Measurements from ENCODE around the gene NUDT5. TPM values are rescaled to one million over a fixed set of nuclear protein-coding genes. Genes with fewer than 3 reads are reported as not detected.
"Not testable (repeated sequence)": the region's sequence is repeated elsewhere in the genome, so short reads cannot be mapped to it uniquely, and the experiment has no call there.

Gene NUDT5
- total and polyA plus RNA-seq, 5 donors from 2014 or later = 38.1 to 103 (median 81.8) TPM

GRCh38 chr10:12235116-12235694, 39.5 kb upstream of the NUDT5 start:
- ATAC-seq (ENCODE audit: low read depth in 2 of 2) (no peak), DNase-seq (no peak)
- Histone ChIP-seq H3K27ac (ENCODE audit: insufficient read depth, low read length, poor library complexity, severe bottlenecking) (no peak overlapping the region), H3K27me3 (ENCODE audit: control insufficient read depth, insufficient read depth, low read length) (no peaks in the 10 kb centered on the region), H3K4me1 (ENCODE audit: control insufficient read depth, insufficient read depth, low read length, poor library complexity, severe bottlenecking) (no peaks in the 10 kb centered on the region), H3K4me3 (ENCODE audit: low read depth, low read length) (no peak overlapping the region), H3K9me3 (ENCODE audit: control insufficient read depth in 2 of 2, low read length in 2 of 2) (no peaks in the 10 kb centered on the region), H3K36me3 (ENCODE audit: control insufficient read depth, insufficient read depth, low read length) (peaks cover 74% of the 10 kb centered on the region)
- no peaks in the 10 kb centered on the region for H3K27me3 Mint-ChIP-seq
- H3K4me3 Mint-ChIP-seq = no peak overlapping the region
- no peak overlapping the region for H3K27ac Mint-ChIP-seq
- H3K9me3 Mint-ChIP-seq = no peaks in the 10 kb centered on the region
- peaks cover 49% of the 10 kb centered on the region for H3K36me3 Mint-ChIP-seq
- H3K4me1 Mint-ChIP-seq = peaks cover 0 to 6% (median 4%) of the 10 kb centered on the region in 4 donors

DNA sequence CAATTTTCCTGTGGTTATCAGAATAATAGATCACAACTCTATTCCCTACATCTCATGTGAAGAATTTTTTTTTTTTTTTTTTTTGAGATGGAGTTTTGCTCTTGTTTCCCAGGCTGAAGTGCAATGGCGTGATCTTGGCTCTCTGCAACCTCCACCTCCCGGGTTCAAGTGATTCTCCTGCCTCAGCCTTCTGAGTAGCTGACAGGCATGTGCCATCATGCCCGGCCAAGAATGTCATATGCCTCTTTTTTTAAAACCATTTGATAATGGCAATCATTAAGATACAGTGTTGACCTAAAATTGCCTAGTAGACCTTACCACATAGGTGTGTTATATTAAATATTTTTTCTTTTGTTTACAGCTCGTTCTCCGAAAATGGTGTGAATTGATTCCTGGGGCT, 39.0 kb upstream of the NUDT5 start:
- DNase-seq; H3K4me3 ChIP-seq (ENCODE audit: low read depth, low read length); H3K4me3 Mint-ChIP-seq; H3K27ac ChIP-seq (ENCODE audit: insufficient read depth, low read length, poor library complexity, severe bottlenecking); H3K4me1 Mint-ChIP-seq; H3K9me3 ChIP-seq (ENCODE audit: control insufficient read depth in 2 of 2, low read length in 2 of 2); H3K27me3 ChIP-seq (ENCODE audit: control insufficient read depth, insufficient read depth, low read length); H3K9me3 Mint-ChIP-seq; ATAC-seq (ENCODE audit: low read depth in 2 of 2); H3K27me3 Mint-ChIP-seq; H3K27ac Mint-ChIP-seq; H3K4me1 ChIP-seq (ENCODE audit: control insufficient read depth, insufficient read depth, low read length, poor library complexity, severe bottlenecking): not testable (repeated sequence)
- peaks cover 50% of the 10 kb centered on the region for H3K36me3 Mint-ChIP-seq
- H3K36me3 ChIP-seq (ENCODE audit: control insufficient read depth, insufficient read depth, low read length) = peaks cover 78% of the 10 kb centered on the region

GRCh38 chr10:12228851-12229250, 33.2 kb upstream of the NUDT5 start:
- Mint-ChIP-seq H3K4me1 (peaks cover 0 to 11% (median 6%) of the 10 kb centered on the region in 4 donors), H3K4me3 (no peak overlapping the region), H3K9me3 (peaks cover 0 to 2% (median 0%) of the 10 kb centered on the region in 7 donors), H3K27ac (peak overlapping the region in 1 of 3 donors; percentile 56), H3K27me3 (no peaks in the 10 kb centered on the region), H3K36me3 (peaks cover 40% of the 10 kb centered on the region)
- Histone ChIP-seq H3K9me3 (ENCODE audit: control insufficient read depth in 2 of 2, low read length in 2 of 2) (no peaks in the 10 kb centered on the region), H3K4me3 (ENCODE audit: low read depth, low read length) (no peak overlapping the region), H3K27me3 (ENCODE audit: control insufficient read depth, insufficient read depth, low read length) (no peaks in the 10 kb centered on the region), H3K27ac (ENCODE audit: insufficient read depth, low read length, poor library complexity, severe bottlenecking) (no peak overlapping the region), H3K4me1 (ENCODE audit: control insufficient read depth, insufficient read depth, low read length, poor library complexity, severe bottlenecking) (no peaks in the 10 kb centered on the region), H3K36me3 (ENCODE audit: control insufficient read depth, insufficient read depth, low read length) (peaks cover 59% of the 10 kb centered on the region)
- ATAC-seq (ENCODE audit: low read depth in 2 of 2) (no peak), DNase-seq (no peak)

DNA sequence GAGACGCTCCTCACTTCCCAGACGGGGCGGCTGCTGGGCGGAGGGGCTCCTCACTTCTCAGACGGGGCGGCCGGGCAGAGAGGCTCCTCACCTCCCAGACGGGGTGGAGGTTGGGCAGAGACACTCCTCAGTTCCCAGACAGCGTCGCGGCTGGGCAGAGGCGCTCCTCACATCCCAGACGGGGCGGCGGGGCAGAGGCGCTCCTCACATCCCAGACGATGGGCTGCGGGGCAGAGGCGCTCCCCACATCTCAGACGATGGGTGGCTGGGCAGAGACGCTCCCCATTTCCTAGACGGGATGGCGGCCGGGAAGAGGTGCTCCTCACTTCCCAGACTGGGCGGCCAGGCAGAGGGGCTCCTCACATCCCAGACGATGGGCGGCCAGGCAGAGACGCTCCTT, 30.7 kb upstream of the NUDT5 start:
- peaks cover 53% of the 10 kb centered on the region for H3K36me3 ChIP-seq (ENCODE audit: control insufficient read depth, insufficient read depth, low read length)

DNA sequence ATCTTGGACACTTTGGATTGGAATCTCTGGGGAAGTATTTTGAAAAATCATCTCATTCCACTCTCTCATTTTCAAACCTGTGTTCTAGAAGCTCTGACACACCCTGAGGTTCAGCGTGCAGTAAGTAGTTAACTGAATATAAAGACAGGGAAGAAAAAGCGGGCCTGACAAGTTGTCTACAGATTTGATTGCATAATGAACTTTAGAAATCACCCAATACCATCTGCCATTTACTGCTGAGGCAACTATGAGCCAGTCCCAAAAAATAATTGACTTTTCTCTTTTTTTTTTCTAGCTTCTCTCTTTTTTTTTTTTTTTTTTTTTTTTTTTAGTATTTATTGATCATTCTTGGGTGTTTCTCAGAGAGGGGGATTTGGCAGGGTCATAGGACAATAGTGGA, 29.8 kb upstream of the NUDT5 start:
- Mint-ChIP-seq H3K27ac (no peak overlapping the region), H3K4me1 (peaks cover under 1 to 11% (median 5%) of the 10 kb centered on the region in 4 donors), H3K36me3 (peaks cover 37% of the 10 kb centered on the region), H3K27me3 (no peaks in the 10 kb centered on the region), H3K9me3 (peaks cover 0 to 2% (median 0%) of the 10 kb centered on the region in 7 donors), H3K4me3 (no peak overlapping the region)
- Histone ChIP-seq H3K4me3 (ENCODE audit: low read depth, low read length) (no peak overlapping the region), H3K36me3 (ENCODE audit: control insufficient read depth, insufficient read depth, low read length) (peaks cover 48% of the 10 kb centered on the region), H3K27ac (ENCODE audit: insufficient read depth, low read length, poor library complexity, severe bottlenecking) (no peak overlapping the region), H3K27me3 (ENCODE audit: control insufficient read depth, insufficient read depth, low read length) (no peaks in the 10 kb centered on the region), H3K9me3 (ENCODE audit: control insufficient read depth in 2 of 2, low read length in 2 of 2) (no peaks in the 10 kb centered on the region), H3K4me1 (ENCODE audit: control insufficient read depth, insufficient read depth, low read length, poor library complexity, severe bottlenecking) (no peaks in the 10 kb centered on the region)
- ATAC-seq (ENCODE audit: low read depth in 2 of 2) = no peak
- no peak for DNase-seq

More for the DNA sequence above, 30.7 kb upstream of the NUDT5 start:
- not testable (repeated sequence) for H3K9me3 Mint-ChIP-seq; H3K4me3 Mint-ChIP-seq; H3K9me3 ChIP-seq (ENCODE audit: control insufficient read depth in 2 of 2, low read length in 2 of 2); DNase-seq; H3K27ac ChIP-seq (ENCODE audit: insufficient read depth, low read length, poor library complexity, severe bottlenecking); H3K27me3 ChIP-seq (ENCODE audit: control insufficient read depth, insufficient read depth, low read length); H3K27me3 Mint-ChIP-seq; ATAC-seq (ENCODE audit: low read depth in 2 of 2); H3K4me1 ChIP-seq (ENCODE audit: control insufficient read depth, insufficient read depth, low read length, poor library complexity, severe bottlenecking); H3K4me3 ChIP-seq (ENCODE audit: low read depth, low read length); H3K27ac Mint-ChIP-seq
- Mint-ChIP-seq H3K4me1 (peaks cover 0 to 11% (median 6%) of the 10 kb centered on the region in 4 donors), H3K36me3 (peaks cover 40% of the 10 kb centered on the region)

GRCh38 chr10:12221323-12222298, 25.9 kb upstream of the NUDT5 start:
- Histone ChIP-seq H3K27me3 (ENCODE audit: control insufficient read depth, insufficient read depth, low read length) (no peaks in the 10 kb centered on the region), H3K9me3 (ENCODE audit: control insufficient read depth in 2 of 2, low read length in 2 of 2) (no peaks in the 10 kb centered on the region), H3K4me3 (ENCODE audit: low read depth, low read length) (no peak overlapping the region), H3K4me1 (ENCODE audit: control insufficient read depth, insufficient read depth, low read length, poor library complexity, severe bottlenecking) (no peaks in the 10 kb centered on the region), H3K36me3 (ENCODE audit: control insufficient read depth, insufficient read depth, low read length) (peaks cover 67% of the 10 kb centered on the region), H3K27ac (ENCODE audit: insufficient read depth, low read length, poor library complexity, severe bottlenecking) (no peak overlapping the region)
- Mint-ChIP-seq H3K4me1 (peaks cover 0 to 20% (median 15%) of the 10 kb centered on the region in 4 donors), H3K36me3 (peaks cover 44% of the 10 kb centered on the region), H3K27me3 (no peaks in the 10 kb centered on the region), H3K4me3 (no peak overlapping the region), H3K9me3 (no peaks in the 10 kb centered on the region), H3K27ac (no peak overlapping the region)
- ATAC-seq (ENCODE audit: low read depth in 2 of 2) (no peak), DNase-seq (no peak)

- Mint-ChIP-seq H3K4me1 (peaks cover 14 to 38% (median 26%) of the 10 kb centered on the region in 4 donors), H3K27me3 (no peaks in the 10 kb centered on the region), H3K36me3 (peaks cover 40% of the 10 kb centered on the region), H3K9me3 (no peaks in the 10 kb centered on the region), H3K27ac (peak overlapping the region in 1 of 3 donors; percentile 38), H3K4me3 (no peak overlapping the region)
- no peak overlapping the region for H3K4me3 ChIP-seq (ENCODE audit: low read depth, low read length)
- H3K9me3 ChIP-seq (ENCODE audit: control insufficient read depth in 2 of 2, low read length in 2 of 2) = no peaks in the 10 kb centered on the region
- H3K36me3 ChIP-seq (ENCODE audit: control insufficient read depth, insufficient read depth, low read length) = peaks cover 59% of the 10 kb centered on the region
- ATAC-seq (ENCODE audit: low read depth in 2 of 2) = no peak
- H3K27me3 ChIP-seq (ENCODE audit: control insufficient read depth, insufficient read depth, low read length) = no peaks in the 10 kb centered on the region
- no peak overlapping the region for H3K27ac ChIP-seq (ENCODE audit: insufficient read depth, low read length, poor library complexity, severe bottlenecking)
- peaks cover 6% of the 10 kb centered on the region for H3K4me1 ChIP-seq (ENCODE audit: control insufficient read depth, insufficient read depth, low read length, poor library complexity, severe bottlenecking)
- DNase-seq = no peak
Measured at GRCh38 chr10:12218991-12219390, 23.3 kb upstream of the NUDT5 start.

Data from CD4-positive, CD25-positive, alpha-beta regulatory T cell (primary cell).